ENCODE data around the gene SPESP1.

- TF ChIP-seq, protein P1, sequence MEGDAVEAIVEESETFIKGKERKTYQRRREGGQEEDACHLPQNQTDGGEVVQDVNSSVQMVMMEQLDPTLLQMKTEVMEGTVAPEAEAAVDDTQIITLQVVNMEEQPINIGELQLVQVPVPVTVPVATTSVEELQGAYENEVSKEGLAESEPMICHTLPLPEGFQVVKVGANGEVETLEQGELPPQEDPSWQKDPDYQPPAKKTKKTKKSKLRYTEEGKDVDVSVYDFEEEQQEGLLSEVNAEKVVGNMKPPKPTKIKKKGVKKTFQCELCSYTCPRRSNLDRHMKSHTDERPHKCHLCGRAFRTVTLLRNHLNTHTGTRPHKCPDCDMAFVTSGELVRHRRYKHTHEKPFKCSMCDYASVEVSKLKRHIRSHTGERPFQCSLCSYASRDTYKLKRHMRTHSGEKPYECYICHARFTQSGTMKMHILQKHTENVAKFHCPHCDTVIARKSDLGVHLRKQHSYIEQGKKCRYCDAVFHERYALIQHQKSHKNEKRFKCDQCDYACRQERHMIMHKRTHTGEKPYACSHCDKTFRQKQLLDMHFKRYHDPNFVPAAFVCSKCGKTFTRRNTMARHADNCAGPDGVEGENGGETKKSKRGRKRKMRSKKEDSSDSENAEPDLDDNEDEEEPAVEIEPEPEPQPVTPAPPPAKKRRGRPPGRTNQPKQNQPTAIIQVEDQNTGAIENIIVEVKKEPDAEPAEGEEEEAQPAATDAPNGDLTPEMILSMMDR (IDR thresholded peaks at IDR 0.05; ENCODE audit: poor library complexity, severe bottlenecking) = no peak
- TF ChIP-seq TAF1 (IDR thresholded peaks at IDR 0.05; ENCODE audit: low read depth) = no peak
- no peak for TF ChIP-seq POLR2AphosphoS5 (IDR thresholded peaks at IDR 0.05)
- TF ChIP-seq EZH2 (IDR thresholded peaks at IDR 0.05; ENCODE audit: borderline replicate concordance, insufficient read depth, low read length, poor library complexity, severe bottlenecking) = no peak
Observed at GRCh38 chr15:68994149-68994548, 63.8 kb downstream of the SPESP1 start.

Data from neural cell (in vitro differentiated cells).